Thoracic aorta (tissue), 2 donors: ENCODE results near the gene CYP3A5. TPM values are rescaled to one million over a fixed set of nuclear protein-coding genes. Genes with fewer than 3 reads are reported as not detected.
"Not testable (repeated sequence)": the region's sequence is repeated elsewhere in the genome, so short reads cannot be mapped to it uniquely, and the experiment has no call there.

Experiments used
- ATAC-seq: fragments of 150-250 bp; one replicate; pipeline ENCODE4 v1.8.0; 2017; ENCODE audit warnings: low read depth; ENCODE audit not compliant: insufficient number of reproducible peaks, low FRiP score
- DNase-seq: peaks from one replicate; pipeline ENCODE4 v3.0.0-alpha.2; 2020; ENCODE audit warnings: low spot score
- H3K27ac ChIP-seq, 2 donors: fragments of 200-600 bp; sonication (generic); 1 replicate in 1 of 2; 2 replicates in 1 of 2; pipeline ENCODE4 v1.5.1; 2016; ENCODE audit warnings: mild to moderate bottlenecking in 2 of 2, moderate library complexity in 2 of 2
- H3K27me3 ChIP-seq: fragments of 200-600 bp; sonication (generic); replicated peaks from 2 replicates; pipeline ENCODE4 v1.6.0; 2016; ENCODE audit warnings: mild to moderate bottlenecking; ENCODE audit not compliant: insufficient read depth
- H3K36me3 ChIP-seq: fragments of 200-600 bp; sonication (generic); one replicate; pipeline ENCODE4 v1.5.1; 2016
- H3K4me1 ChIP-seq, 2 donors: fragments of 200-600 bp; sonication (generic); 1 replicate in 1 of 2; 2 replicates in 1 of 2; pipeline versions ENCODE4 v1.5.1 to v1.6.0; 2016; ENCODE audit warnings: low read depth in 2 of 2, mild to moderate bottlenecking in 1 of 2; ENCODE audit not compliant: control insufficient read depth in 1 of 2
- H3K4me3 ChIP-seq: fragments of 200-600 bp; sonication (generic); 2 replicates; pipeline ENCODE4 v1.5.1; 2016; ENCODE audit warnings: mild to moderate bottlenecking
- H3K9me3 ChIP-seq: fragments of 200-600 bp; sonication (generic); 2 replicates; pipeline ENCODE4 v1.5.1; 2016
- total RNA-seq, 2 donors: library from RNA; depleted of rRNA; stranded (reverse); fragments of >200 nt; gene quantifications; one replicate each; pipeline versions ENCODE4 v1.1.0 to v1.2.3, GENCODE V29; 2016
- TF ChIP-seq, protein P1 (sequence below): fragments of 200-600 bp; sonication (generic); IDR thresholded peaks from one replicate; pipeline ENCODE4 v1.5.1; 2019; ENCODE audit warnings: antibody characterized with exemption

The CYP3A5 gene
- total RNA-seq, 2 donors from 2014 or later: 3.5 to 5.4 TPM

DNA sequence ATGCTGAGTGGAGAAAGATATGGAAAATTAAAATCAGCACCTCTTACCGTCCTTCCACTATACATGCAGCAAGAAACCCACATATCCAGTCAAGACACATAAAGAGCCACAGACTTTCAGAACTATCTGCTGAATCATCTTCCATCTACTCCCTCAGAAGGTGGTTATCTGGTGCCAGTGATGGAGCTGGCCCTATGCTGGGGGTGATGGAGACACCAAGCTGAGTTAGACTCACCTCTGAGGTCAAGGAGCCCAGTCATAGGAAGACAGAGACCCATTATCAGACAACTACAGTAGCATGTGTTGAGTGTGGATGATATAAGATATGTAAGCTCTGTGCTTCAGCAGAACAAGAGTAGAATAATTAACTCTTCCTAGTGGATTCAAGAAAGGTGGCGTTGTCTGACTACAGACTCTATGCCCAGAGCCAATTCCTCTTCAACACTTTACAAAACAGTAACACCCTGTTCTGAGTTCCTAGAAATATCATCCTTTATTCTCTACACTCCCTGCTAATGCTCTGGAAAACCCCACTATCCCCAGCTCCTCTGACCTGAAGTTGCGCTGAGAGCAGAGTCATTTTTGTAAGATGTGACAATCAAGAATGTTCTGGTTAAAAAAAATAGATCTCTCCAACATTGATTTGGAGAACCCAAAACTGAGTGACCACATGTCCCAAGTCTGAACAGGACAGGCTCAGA, 14.3 kb downstream of the CYP3A5 start:
- no peak overlapping the region for H3K4me3 ChIP-seq
- H3K36me3 ChIP-seq: no peaks in the 10 kb centered on the region
- ATAC-seq (no peak), DNase-seq (no peak)
- TF ChIP-seq, protein P1, sequence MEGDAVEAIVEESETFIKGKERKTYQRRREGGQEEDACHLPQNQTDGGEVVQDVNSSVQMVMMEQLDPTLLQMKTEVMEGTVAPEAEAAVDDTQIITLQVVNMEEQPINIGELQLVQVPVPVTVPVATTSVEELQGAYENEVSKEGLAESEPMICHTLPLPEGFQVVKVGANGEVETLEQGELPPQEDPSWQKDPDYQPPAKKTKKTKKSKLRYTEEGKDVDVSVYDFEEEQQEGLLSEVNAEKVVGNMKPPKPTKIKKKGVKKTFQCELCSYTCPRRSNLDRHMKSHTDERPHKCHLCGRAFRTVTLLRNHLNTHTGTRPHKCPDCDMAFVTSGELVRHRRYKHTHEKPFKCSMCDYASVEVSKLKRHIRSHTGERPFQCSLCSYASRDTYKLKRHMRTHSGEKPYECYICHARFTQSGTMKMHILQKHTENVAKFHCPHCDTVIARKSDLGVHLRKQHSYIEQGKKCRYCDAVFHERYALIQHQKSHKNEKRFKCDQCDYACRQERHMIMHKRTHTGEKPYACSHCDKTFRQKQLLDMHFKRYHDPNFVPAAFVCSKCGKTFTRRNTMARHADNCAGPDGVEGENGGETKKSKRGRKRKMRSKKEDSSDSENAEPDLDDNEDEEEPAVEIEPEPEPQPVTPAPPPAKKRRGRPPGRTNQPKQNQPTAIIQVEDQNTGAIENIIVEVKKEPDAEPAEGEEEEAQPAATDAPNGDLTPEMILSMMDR: no peak
- no peaks in the 10 kb centered on the region for H3K4me1 ChIP-seq
- no peaks in the 10 kb centered on the region for H3K27me3 ChIP-seq
- H3K9me3 ChIP-seq: no peaks in the 10 kb centered on the region
- no peak overlapping the region for H3K27ac ChIP-seq

DNA sequence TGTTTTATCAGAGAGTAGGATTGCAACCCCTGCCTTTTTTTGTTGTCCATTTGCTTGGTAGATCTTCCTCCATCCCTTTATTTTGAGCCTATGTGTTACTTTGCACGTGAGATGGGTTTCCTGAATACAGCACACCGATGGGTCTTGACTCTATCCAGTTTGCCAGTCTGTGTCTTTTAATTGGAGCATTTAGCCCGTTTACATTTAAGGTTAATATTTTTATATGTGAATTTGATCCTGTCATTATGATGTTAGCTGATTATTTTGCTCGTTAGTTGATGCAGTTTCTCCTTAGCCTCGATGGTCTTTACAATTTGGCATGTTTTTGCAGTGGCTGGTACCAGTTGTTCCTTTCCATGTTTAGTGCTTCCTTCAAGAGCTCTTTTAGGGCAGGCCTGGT, 21.9 kb downstream of the CYP3A5 start:
- not testable (repeated sequence) for ATAC-seq

DNA sequence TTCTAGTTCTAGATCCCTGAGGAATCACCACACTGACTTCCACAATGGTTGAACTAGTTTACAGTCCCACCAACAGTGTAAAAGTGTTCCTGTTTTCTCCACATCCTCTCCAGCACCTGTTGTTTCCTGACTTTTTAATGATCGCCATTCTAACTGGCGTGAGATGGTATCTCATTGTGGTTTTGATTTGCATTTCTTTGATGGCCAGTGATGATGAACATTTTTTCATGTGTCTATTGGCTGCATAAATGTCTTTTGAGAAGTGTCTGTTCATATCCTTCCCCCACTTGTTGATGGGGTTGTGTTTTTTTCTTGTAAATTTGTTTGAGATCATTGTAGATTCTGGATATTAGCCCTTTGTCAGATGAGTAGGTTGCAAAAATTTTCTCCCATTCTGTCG, 25.2 kb downstream of the CYP3A5 start:
- DNase-seq, H3K9me3 ChIP-seq, ATAC-seq, H3K4me3 ChIP-seq, H3K27ac ChIP-seq, H3K4me1 ChIP-seq, H3K36me3 ChIP-seq, H3K27me3 ChIP-seq: not testable (repeated sequence)

More for the DNA sequence above, 21.9 kb downstream of the CYP3A5 start:
- not testable (repeated sequence) for DNase-seq, H3K9me3 ChIP-seq, H3K4me1 ChIP-seq, H3K27me3 ChIP-seq, H3K4me3 ChIP-seq, H3K36me3 ChIP-seq, H3K27ac ChIP-seq

DNA sequence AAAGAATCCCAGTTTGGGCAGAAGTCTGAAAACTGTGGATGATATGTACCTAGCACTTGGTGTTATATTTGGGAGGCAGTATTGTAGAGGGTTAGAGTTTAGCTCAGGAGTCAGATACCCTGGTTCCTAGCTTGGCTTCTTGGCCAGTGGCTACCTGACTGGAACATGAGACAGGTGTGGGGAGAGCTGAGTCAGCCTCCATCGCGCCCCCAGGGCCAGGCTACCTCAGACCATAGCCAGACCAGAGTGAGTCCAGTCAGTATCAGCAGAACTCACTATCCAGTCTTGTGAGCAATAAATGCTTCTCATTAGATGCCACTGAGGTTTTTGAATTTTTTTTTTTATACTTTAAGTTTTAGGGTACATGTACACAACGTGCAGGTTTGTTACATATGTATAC, 26.0 kb downstream of the CYP3A5 start:
- H3K4me3 ChIP-seq: no peak overlapping the region
- no peaks in the 10 kb centered on the region for H3K27me3 ChIP-seq
- DNase-seq (no peak), ATAC-seq (no peak)
- H3K9me3 ChIP-seq: no peaks in the 10 kb centered on the region
- no peaks in the 10 kb centered on the region for H3K4me1 ChIP-seq
- H3K36me3 ChIP-seq: no peaks in the 10 kb centered on the region
- no peak overlapping the region for H3K27ac ChIP-seq
- TF ChIP-seq, protein P1: no peak

DNA sequence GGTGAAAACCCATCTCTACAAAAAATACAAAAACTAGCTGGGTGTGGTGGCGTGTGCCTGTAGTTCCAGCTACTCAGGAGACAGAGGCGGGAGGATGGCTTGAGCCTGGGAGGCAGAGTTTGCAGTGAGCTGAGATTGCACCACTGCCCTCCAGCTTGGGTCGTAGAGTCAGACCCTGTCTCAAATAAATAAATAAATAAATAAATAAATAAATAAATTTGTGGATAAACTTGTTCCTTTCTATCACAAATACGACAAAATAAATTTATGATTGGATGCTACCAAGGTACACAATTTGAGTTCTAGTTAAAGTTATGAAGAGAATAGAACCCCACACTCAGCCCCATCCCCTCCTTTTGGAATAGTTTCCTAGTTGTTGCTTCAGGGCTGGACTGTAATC, 26.5 kb downstream of the CYP3A5 start:
- not testable (repeated sequence) for H3K27ac ChIP-seq, H3K36me3 ChIP-seq, H3K4me3 ChIP-seq, DNase-seq, H3K4me1 ChIP-seq, H3K27me3 ChIP-seq, ATAC-seq, H3K9me3 ChIP-seq

DNA sequence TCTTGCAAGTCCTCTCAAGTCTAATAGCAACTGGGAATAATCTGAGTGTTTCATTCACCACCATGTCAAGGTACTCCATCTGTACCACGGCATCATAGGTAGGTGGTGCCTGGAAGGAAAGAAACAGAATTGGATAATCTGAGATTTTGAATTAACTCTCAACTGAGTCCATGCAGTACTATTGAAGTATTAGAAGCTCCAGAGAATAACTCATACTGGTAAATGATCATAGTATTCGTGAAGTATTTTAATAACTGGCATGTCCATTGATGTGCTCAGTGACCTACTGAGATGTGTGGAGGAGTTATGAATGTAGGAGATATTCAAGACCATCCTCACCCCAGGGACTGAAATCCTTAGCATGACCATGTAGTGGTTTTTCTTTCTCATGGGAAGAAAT, 27.1 kb downstream of the CYP3A5 start:
- no peaks in the 10 kb centered on the region for H3K36me3 ChIP-seq
- TF ChIP-seq, protein P1: no peak
- no peaks in the 10 kb centered on the region for H3K4me1 ChIP-seq
- H3K27ac ChIP-seq: no peak overlapping the region
- H3K9me3 ChIP-seq: no peaks in the 10 kb centered on the region
- no peaks in the 10 kb centered on the region for H3K27me3 ChIP-seq
- ATAC-seq (no peak), DNase-seq (no peak)
- H3K4me3 ChIP-seq: no peak overlapping the region

DNA sequence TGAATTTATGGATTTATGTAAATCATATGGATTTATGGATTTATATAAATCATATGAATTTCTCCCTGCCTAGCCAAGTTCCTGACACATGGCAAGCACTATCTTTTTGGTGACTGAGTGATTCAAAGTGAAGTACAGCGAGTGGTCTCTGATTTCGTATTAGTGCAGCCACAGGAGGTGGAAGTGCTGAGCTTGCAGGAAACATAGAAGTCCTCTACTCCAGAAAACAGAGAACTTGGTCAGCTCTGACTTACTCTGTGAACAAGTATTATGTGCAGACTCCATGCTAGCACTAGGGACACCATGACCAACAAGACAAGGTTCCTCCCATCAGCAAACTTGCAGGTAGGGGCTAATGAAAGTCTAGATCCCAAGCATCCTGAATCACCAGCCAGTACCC, 28.5 kb downstream of the CYP3A5 start:
- H3K27ac ChIP-seq: no peak overlapping the region
- ATAC-seq: no peak
- H3K27me3 ChIP-seq: no peaks in the 10 kb centered on the region
- H3K4me3 ChIP-seq: no peak overlapping the region
- TF ChIP-seq, protein P1: no peak
- H3K4me1 ChIP-seq: no peaks in the 10 kb centered on the region
- H3K36me3 ChIP-seq: no peaks in the 10 kb centered on the region
- DNase-seq: no peak
- H3K9me3 ChIP-seq: no peaks in the 10 kb centered on the region
